Tibial nerve (tissue), 4 donors: Measurements from ENCODE around the gene ARCN1. TPM values are rescaled to one million over a fixed set of nuclear protein-coding genes. Genes with fewer than 3 reads are reported as not detected.

ENCODE experiments used
- DNase-seq, 2 donors: peaks; one replicate each; pipeline ENCODE4 v3.0.0-alpha.2; 2019; ENCODE audit warnings: low spot score in 2 of 2
- H3K27ac ChIP-seq, 4 donors: fragments of 200-600 bp; sonication (generic) in 3 of 4; one replicate each; pipeline ENCODE4 v1.5.1; 2017 to 2019; ENCODE audit warnings: mild to moderate bottlenecking in 1 of 4
- H3K27me3 ChIP-seq, 2 donors: fragments of 200-600 bp; sonication (generic) in 1 of 2; one replicate each; pipeline versions ENCODE4 v1.5.1 to v1.6.0; 2017 to 2019
- H3K36me3 ChIP-seq, 3 donors: fragments of 200-600 bp; sonication (generic); one replicate each; pipeline ENCODE4 v1.5.1; 2018 to 2019
- H3K4me1 ChIP-seq, 4 donors: fragments of 200-600 bp; sonication (generic) in 3 of 4; one replicate each; pipeline ENCODE4 v1.5.1; 2017 to 2019
- H3K4me3 ChIP-seq, 4 donors: fragments of 200-600 bp; sonication (generic) in 3 of 4; one replicate each; pipeline ENCODE4 v1.5.1; 2017 to 2019; ENCODE audit warnings: mild to moderate bottlenecking in 1 of 4, moderate library complexity in 1 of 4
- H3K9me3 ChIP-seq, 4 donors: fragments of 200-600 bp; sonication (generic) in 3 of 4; one replicate each; pipeline ENCODE4 v1.5.1; 2017 to 2019
- EP300 ChIP-seq, 2 donors: sonication (generic); formaldehyde crosslinking; IDR thresholded peaks; one replicate each; pipeline ENCODE4 v1.6.1; 2017; ENCODE audit warnings: antibody characterized with exemption in 2 of 2, mild to moderate bottlenecking in 1 of 2
- POLR2A ChIP-seq, 2 donors: fragments of 450-650 bp; IDR thresholded peaks; one replicate each; pipeline ENCODE4 v1.6.1; 2017; ENCODE audit warnings: antibody characterized with exemption in 2 of 2, mild to moderate bottlenecking in 2 of 2, moderate library complexity in 2 of 2
- WGBS, 2 donors: methylation state at CpG; one replicate each; pipeline ENCODE4 v1.1.5; 2018; 5-methylcytosine and 5-hydroxymethylcytosine counted together
- total RNA-seq, 4 donors: library from RNA; depleted of rRNA; stranded (reverse); fragments of >200 nt; gene quantifications; one replicate each; pipeline ENCODE4 v1.1.0, GENCODE V29; 2016
- TF ChIP-seq, protein P1 (sequence below), 5 experiments: fragments of 200-600 bp in 3 of 5; fragments of 450-650 bp in 2 of 5; sonication (generic) in 3 of 5; IDR thresholded peaks; one replicate each; pipeline ENCODE4 v1.5.1; 2016 to 2019; ENCODE audit warnings: antibody characterized with exemption in 5 of 5, mild to moderate bottlenecking in 3 of 5, moderate library complexity in 2 of 5

The ARCN1 gene
- total RNA-seq, 4 donors from 2014 or later: 74.3 to 94.8 (median 88.5) TPM

DNA sequence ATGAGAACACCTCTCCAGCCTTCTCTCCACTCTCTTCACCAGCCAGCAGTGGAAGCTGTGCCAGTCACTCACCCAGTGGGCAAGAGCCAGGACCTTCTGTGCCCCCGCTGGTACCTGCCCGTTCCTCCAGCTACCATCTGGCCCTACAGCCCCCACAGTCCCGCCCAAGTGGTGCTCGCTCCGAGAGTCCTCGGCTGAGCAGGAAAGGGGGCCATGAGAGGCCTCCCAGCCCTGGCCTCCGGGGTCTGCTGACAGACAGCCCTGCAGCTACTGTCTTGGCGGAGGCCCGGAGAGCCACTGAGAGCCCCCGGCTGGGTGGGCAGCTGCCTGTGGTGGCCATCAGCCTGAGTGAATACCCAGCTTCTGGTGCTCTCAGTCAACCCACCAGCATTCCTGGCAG, 55.4 kb downstream of the ARCN1 start:
- Histone ChIP-seq H3K27me3 (no peaks in the 10 kb centered on the region), H3K9me3 (no peaks in the 10 kb centered on the region), H3K4me1 (peaks cover 0 to 66% (median 14%) of the 10 kb centered on the region in 4 donors), H3K27ac (peak overlapping the region in 1 of 4 donors; percentile 88), H3K4me3 (no peak overlapping the region), H3K36me3 (peaks cover 0 to 88% (median 4%) of the 10 kb centered on the region in 3 donors)
- TF ChIP-seq EP300 (IDR thresholded peaks at IDR 0.05) (no peak), POLR2A (IDR thresholded peaks at IDR 0.05) (no peak)
- TF ChIP-seq, protein P1, sequence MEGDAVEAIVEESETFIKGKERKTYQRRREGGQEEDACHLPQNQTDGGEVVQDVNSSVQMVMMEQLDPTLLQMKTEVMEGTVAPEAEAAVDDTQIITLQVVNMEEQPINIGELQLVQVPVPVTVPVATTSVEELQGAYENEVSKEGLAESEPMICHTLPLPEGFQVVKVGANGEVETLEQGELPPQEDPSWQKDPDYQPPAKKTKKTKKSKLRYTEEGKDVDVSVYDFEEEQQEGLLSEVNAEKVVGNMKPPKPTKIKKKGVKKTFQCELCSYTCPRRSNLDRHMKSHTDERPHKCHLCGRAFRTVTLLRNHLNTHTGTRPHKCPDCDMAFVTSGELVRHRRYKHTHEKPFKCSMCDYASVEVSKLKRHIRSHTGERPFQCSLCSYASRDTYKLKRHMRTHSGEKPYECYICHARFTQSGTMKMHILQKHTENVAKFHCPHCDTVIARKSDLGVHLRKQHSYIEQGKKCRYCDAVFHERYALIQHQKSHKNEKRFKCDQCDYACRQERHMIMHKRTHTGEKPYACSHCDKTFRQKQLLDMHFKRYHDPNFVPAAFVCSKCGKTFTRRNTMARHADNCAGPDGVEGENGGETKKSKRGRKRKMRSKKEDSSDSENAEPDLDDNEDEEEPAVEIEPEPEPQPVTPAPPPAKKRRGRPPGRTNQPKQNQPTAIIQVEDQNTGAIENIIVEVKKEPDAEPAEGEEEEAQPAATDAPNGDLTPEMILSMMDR (IDR thresholded peaks at IDR 0.05): no peak
- WGBS, 2 donors: 80 to 83% methylated on average over 7 to 8 of the region's 10 CpGs
- no peak for DNase-seq

- peak overlapping the region in 2 of 4 donors; percentile 71 to 88 for H3K27ac ChIP-seq
- DNase-seq: no peak
- no peak for TF ChIP-seq EP300 (IDR thresholded peaks at IDR 0.05)
- no peak for TF ChIP-seq POLR2A (IDR thresholded peaks at IDR 0.05)
- TF ChIP-seq, protein P1 (IDR thresholded peaks at IDR 0.05): no peak
- H3K36me3 ChIP-seq: peaks cover 0 to 90% (median 4%) of the 10 kb centered on the region in 3 donors
- 90 to 93% methylated on average over 9 of the region's 20 CpGs for WGBS, 2 donors
- H3K4me3 ChIP-seq: no peak overlapping the region
- no peaks in the 10 kb centered on the region for H3K27me3 ChIP-seq
- peaks cover 0 to 66% (median 13%) of the 10 kb centered on the region in 4 donors for H3K4me1 ChIP-seq
- H3K9me3 ChIP-seq: no peaks in the 10 kb centered on the region
These were observed 55.8 kb downstream of the ARCN1 start for GRCh38 chr11:118628031-118628430.

- peaks cover 0 to 90% (median 4%) of the 10 kb centered on the region in 3 donors for H3K36me3 ChIP-seq
- TF ChIP-seq POLR2A (IDR thresholded peaks at IDR 0.05) (no peak), EP300 (IDR thresholded peaks at IDR 0.05) (no peak)
- TF ChIP-seq, protein P1 (IDR thresholded peaks at IDR 0.05): no peak
- no peak for DNase-seq
- peaks cover 0 to 66% (median 13%) of the 10 kb centered on the region in 4 donors for H3K4me1 ChIP-seq
- no peaks in the 10 kb centered on the region for H3K27me3 ChIP-seq
- peak overlapping the region in 2 of 4 donors; percentile 71 to 88 for H3K27ac ChIP-seq
- H3K4me3 ChIP-seq: no peak overlapping the region
- no peaks in the 10 kb centered on the region for H3K9me3 ChIP-seq
- WGBS, 2 donors: 76 to 82% methylated on average over 13 of the region's 13 CpGs
These were observed 56.2 kb downstream of the ARCN1 start for GRCh38 chr11:118628432-118628831.

GRCh38 chr11:118628861-118629549, 56.8 kb downstream of the ARCN1 start:
- Histone ChIP-seq H3K9me3 (no peaks in the 10 kb centered on the region), H3K36me3 (peaks cover 0 to 95% (median 4%) of the 10 kb centered on the region in 3 donors), H3K4me3 (no peak overlapping the region), H3K27ac (peak overlapping the region in 2 of 4 donors; percentile 71 to 88), H3K4me1 (peaks cover under 1 to 71% (median 18%) of the 10 kb centered on the region in 4 donors), H3K27me3 (no peaks in the 10 kb centered on the region)
- no peak for DNase-seq
- 49 to 58% methylated on average over 5 of the region's 5 CpGs for WGBS, 2 donors
- no peak for TF ChIP-seq EP300 (IDR thresholded peaks at IDR 0.05)
- no peak for TF ChIP-seq POLR2A (IDR thresholded peaks at IDR 0.05)
- TF ChIP-seq, protein P1 (IDR thresholded peaks at IDR 0.05): no peak
